Measurements from ENCODE around the gene DNAH1.
A peak's percentile ranks its signal among the peaks of the same experiment; 100 is the strongest.

Gene DNAH1

GRCh38 chr3:52372822-52373504 is 56.8 kb downstream of the DNAH1 start:
- no peak for DNase-seq
- Histone ChIP-seq H3K27ac (no peak overlapping the region), H3K4me3 (ENCODE audit: low read depth, low read length) (peak overlapping the region; percentile 5), H3K36me3 (replicated peaks) (no peaks in the 10 kb centered on the region), H3K27me3 (replicated peaks) (peaks cover 2% of the 10 kb centered on the region)
- no peak for TF ChIP-seq CTCF (IDR thresholded peaks at IDR 0.05; ENCODE audit: low read depth, low read length, missing control alignments)
- in situ Hi-C loops (cut with HindIII; ENCODE audit: low pct_ligation_motif_present, low sequenced_read_pairs): no loop called here

- Histone ChIP-seq H3K4me3 (ENCODE audit: low read depth, low read length) (no peak overlapping the region), H3K27ac (no peak overlapping the region), H3K36me3 (replicated peaks) (no peaks in the 10 kb centered on the region), H3K27me3 (replicated peaks) (peaks cover 2% of the 10 kb centered on the region)
- no peak for DNase-seq
- no peak for TF ChIP-seq CTCF (IDR thresholded peaks at IDR 0.05; ENCODE audit: low read depth, low read length, missing control alignments)
- in situ Hi-C loops (cut with HindIII; ENCODE audit: low pct_ligation_motif_present, low sequenced_read_pairs): no loop called here
Measured at GRCh38 chr3:52373676-52374075, 57.6 kb downstream of the DNAH1 start.

GRCh38 chr3:52374173-52374572 is 58.1 kb downstream of the DNAH1 start:
- peak; percentile 13 for TF ChIP-seq CTCF (IDR thresholded peaks at IDR 0.05; ENCODE audit: low read depth, low read length, missing control alignments)
- in situ Hi-C loops (cut with HindIII; ENCODE audit: low pct_ligation_motif_present, low sequenced_read_pairs): no loop called here
- H3K27me3 ChIP-seq (replicated peaks): peaks cover 2% of the 10 kb centered on the region
- no peak overlapping the region for H3K4me3 ChIP-seq (ENCODE audit: low read depth, low read length)
- H3K27ac ChIP-seq: no peak overlapping the region
- no peak for DNase-seq
- no peaks in the 10 kb centered on the region for H3K36me3 ChIP-seq (replicated peaks)

- no peak for DNase-seq
- TF ChIP-seq CTCF (IDR thresholded peaks at IDR 0.05; ENCODE audit: low read depth, low read length, missing control alignments): no peak
- Histone ChIP-seq H3K36me3 (replicated peaks) (no peaks in the 10 kb centered on the region), H3K27me3 (replicated peaks) (no peaks in the 10 kb centered on the region), H3K4me3 (ENCODE audit: low read depth, low read length) (no peak overlapping the region), H3K27ac (no peak overlapping the region)
- in situ Hi-C loops (cut with HindIII; ENCODE audit: low pct_ligation_motif_present, low sequenced_read_pairs): no loop called here
Measured at GRCh38 chr3:52379610-52380009, 63.5 kb downstream of the DNAH1 start.

GRCh38 chr3:52380023-52380422 is 63.9 kb downstream of the DNAH1 start:
- no peak overlapping the region for H3K4me3 ChIP-seq (ENCODE audit: low read depth, low read length)
- H3K27me3 ChIP-seq (replicated peaks): no peaks in the 10 kb centered on the region
- H3K27ac ChIP-seq: no peak overlapping the region
- TF ChIP-seq CTCF (IDR thresholded peaks at IDR 0.05; ENCODE audit: low read depth, low read length, missing control alignments): no peak
- DNase-seq: no peak
- no peaks in the 10 kb centered on the region for H3K36me3 ChIP-seq (replicated peaks)
- in situ Hi-C loops (cut with HindIII; ENCODE audit: low pct_ligation_motif_present, low sequenced_read_pairs): no loop called here

GRCh38 chr3:52381623-52382022 is 65.5 kb downstream of the DNAH1 start:
- in situ Hi-C loops (cut with HindIII; ENCODE audit: low pct_ligation_motif_present, low sequenced_read_pairs): no loop called here
- DNase-seq: no peak
- H3K36me3 ChIP-seq (replicated peaks): no peaks in the 10 kb centered on the region
- H3K27ac ChIP-seq: no peak overlapping the region
- no peak overlapping the region for H3K4me3 ChIP-seq (ENCODE audit: low read depth, low read length)
- H3K27me3 ChIP-seq (replicated peaks): no peaks in the 10 kb centered on the region
- no peak for TF ChIP-seq CTCF (IDR thresholded peaks at IDR 0.05; ENCODE audit: low read depth, low read length, missing control alignments)

All from brain microvascular endothelial cell (primary cell).